Measurements from ENCODE around the gene CELSR1.

Gene CELSR1

DNA sequence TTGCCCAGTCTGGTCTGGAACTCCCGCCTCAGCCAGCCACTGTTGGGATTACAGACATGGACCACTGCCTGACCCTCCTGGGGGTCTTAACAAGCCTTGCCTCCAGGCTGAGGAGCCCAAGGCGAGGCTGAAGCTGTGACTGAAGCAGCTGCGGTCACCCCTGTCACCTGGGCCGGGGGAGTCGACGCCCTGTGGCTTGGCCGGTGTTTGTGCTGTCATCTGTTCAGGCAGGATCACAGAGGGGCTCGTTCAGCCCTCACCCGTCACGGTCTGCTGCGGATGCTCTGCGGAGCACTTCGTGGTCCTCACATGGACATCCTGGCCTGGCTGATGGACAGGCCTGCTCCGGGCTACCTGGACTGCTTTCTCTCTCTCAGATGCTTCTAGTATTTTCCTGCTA is 178.1 kb downstream of the CELSR1 start:
- Histone ChIP-seq H3K4me3 (replicated peaks; ENCODE audit: insufficient read depth, low read length) (no peak overlapping the region), H3K27me3 (ENCODE audit: insufficient read depth, poor library complexity, severe bottlenecking) (no peaks in the 10 kb centered on the region), H3K27ac (replicated peaks) (no peak overlapping the region)
- DNase-seq (ENCODE audit: low read depth in 1 of 2, low spot score in 1 of 2), result no peak
- TF ChIP-seq, protein P1, sequence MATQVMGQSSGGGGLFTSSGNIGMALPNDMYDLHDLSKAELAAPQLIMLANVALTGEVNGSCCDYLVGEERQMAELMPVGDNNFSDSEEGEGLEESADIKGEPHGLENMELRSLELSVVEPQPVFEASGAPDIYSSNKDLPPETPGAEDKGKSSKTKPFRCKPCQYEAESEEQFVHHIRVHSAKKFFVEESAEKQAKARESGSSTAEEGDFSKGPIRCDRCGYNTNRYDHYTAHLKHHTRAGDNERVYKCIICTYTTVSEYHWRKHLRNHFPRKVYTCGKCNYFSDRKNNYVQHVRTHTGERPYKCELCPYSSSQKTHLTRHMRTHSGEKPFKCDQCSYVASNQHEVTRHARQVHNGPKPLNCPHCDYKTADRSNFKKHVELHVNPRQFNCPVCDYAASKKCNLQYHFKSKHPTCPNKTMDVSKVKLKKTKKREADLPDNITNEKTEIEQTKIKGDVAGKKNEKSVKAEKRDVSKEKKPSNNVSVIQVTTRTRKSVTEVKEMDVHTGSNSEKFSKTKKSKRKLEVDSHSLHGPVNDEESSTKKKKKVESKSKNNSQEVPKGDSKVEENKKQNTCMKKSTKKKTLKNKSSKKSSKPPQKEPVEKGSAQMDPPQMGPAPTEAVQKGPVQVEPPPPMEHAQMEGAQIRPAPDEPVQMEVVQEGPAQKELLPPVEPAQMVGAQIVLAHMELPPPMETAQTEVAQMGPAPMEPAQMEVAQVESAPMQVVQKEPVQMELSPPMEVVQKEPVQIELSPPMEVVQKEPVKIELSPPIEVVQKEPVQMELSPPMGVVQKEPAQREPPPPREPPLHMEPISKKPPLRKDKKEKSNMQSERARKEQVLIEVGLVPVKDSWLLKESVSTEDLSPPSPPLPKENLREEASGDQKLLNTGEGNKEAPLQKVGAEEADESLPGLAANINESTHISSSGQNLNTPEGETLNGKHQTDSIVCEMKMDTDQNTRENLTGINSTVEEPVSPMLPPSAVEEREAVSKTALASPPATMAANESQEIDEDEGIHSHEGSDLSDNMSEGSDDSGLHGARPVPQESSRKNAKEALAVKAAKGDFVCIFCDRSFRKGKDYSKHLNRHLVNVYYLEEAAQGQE (IDR thresholded peaks at IDR 0.05; ENCODE audit: insufficient replicate concordance, low read depth), result no peak
- TF ChIP-seq GABPA (IDR thresholded peaks at IDR 0.05; ENCODE audit: low read depth), result no peak
- TF ChIP-seq SPI1 (IDR thresholded peaks at IDR 0.05; ENCODE audit: borderline replicate concordance, low read depth), result no peak
- no peak for TF ChIP-seq CTCF (IDR thresholded peaks at IDR 0.05; ENCODE audit: insufficient read depth, low read length)
- TF ChIP-seq POLR2AphosphoS5 (IDR thresholded peaks at IDR 0.05; ENCODE audit: low read depth), result no peak

GRCh38 chr22:46358766-46359165 is 178.7 kb downstream of the CELSR1 start:
- Histone ChIP-seq H3K27me3 (ENCODE audit: insufficient read depth, poor library complexity, severe bottlenecking) (no peaks in the 10 kb centered on the region), H3K27ac (replicated peaks) (no peak overlapping the region), H3K4me3 (replicated peaks; ENCODE audit: insufficient read depth, low read length) (no peak overlapping the region)
- TF ChIP-seq POLR2AphosphoS5 (IDR thresholded peaks at IDR 0.05; ENCODE audit: low read depth) (no peak), GABPA (IDR thresholded peaks at IDR 0.05; ENCODE audit: low read depth) (no peak), CTCF (IDR thresholded peaks at IDR 0.05; ENCODE audit: insufficient read depth, low read length) (no peak), SPI1 (IDR thresholded peaks at IDR 0.05; ENCODE audit: borderline replicate concordance, low read depth) (no peak)
- TF ChIP-seq, protein P1 (IDR thresholded peaks at IDR 0.05; ENCODE audit: insufficient replicate concordance, low read depth), result no peak
- no peak for DNase-seq (ENCODE audit: low read depth in 1 of 2, low spot score in 1 of 2)

DNA sequence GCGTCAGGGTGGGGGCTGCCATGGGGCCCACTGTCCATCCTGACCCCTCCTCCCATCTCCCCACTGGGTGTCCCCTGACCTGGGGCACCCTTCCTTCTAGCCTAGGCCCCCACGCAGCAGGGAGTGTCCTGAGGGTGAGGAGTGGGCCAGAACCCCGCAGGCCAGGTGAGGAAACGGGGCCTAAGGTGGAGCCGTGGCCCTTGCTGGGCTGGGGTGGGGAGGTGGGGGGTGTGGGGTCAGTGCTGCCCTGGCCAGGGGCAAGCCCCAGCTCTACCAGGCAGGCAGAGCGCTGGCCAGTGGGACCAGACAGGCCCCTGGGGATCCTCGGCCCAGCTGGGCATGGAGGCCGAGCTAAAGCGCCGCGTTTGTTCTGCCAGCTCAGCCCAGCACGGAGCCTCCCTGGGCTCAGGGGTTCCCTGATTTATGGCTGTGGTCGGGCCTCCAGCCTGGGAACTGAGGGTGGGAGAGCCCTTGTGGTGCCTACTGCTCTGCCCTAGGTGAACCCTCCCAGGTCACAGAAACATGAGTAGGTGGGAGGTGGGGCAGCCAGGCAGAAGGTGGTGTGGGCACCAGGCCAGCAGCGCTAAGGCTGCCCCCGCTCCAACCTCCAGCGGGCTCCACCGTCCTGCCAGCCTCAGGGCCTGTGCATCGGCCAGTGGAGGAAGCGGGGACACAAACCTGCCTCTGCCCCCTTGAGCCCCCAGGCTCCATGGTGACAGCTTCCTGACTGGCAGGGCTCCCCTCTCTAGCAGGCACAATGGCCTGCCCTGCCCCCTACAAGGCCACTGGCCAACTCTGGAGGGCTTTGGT is 179.5 kb downstream of the CELSR1 start:
- no peak for DNase-seq (ENCODE audit: low read depth in 1 of 2, low spot score in 1 of 2)
- TF ChIP-seq, protein P1 (IDR thresholded peaks at IDR 0.05; ENCODE audit: insufficient replicate concordance, low read depth), result no peak
- TF ChIP-seq GABPA (IDR thresholded peaks at IDR 0.05; ENCODE audit: low read depth) (no peak), SPI1 (IDR thresholded peaks at IDR 0.05; ENCODE audit: borderline replicate concordance, low read depth) (no peak), POLR2AphosphoS5 (IDR thresholded peaks at IDR 0.05; ENCODE audit: low read depth) (no peak), CTCF (IDR thresholded peaks at IDR 0.05; ENCODE audit: insufficient read depth, low read length) (no peak)
- Histone ChIP-seq H3K27me3 (ENCODE audit: insufficient read depth, poor library complexity, severe bottlenecking) (no peaks in the 10 kb centered on the region), H3K4me3 (replicated peaks; ENCODE audit: insufficient read depth, low read length) (no peak overlapping the region), H3K27ac (replicated peaks) (no peak overlapping the region)
